ENCODE data around the gene MAGEA2.
"Not testable (repeated sequence)": the region's sequence is repeated elsewhere in the genome, so short reads cannot be mapped to it uniquely, and the experiment has no call there.

Gene MAGEA2

GRCh38 chrX:152753686-152754650 is at the start of gene MAGEA2:
TSS of gene MAGEA2 (minus strand) at chrX:152753842. CDS start at chrX:152751363, 2,479 bp downstream.
- not testable (repeated sequence) for DNase-seq (ENCODE audit: low read depth in 4 of 4, low spot score in 1 of 4)

- no peak for DNase-seq (ENCODE audit: low read depth in 4 of 4, low spot score in 1 of 4)
These were observed 45.3 kb upstream of the MAGEA2 start for GRCh38 chrX:152798945-152799344.

GRCh38 chrX:152787062-152787461 is 33.4 kb upstream of the MAGEA2 start:
- DNase-seq (ENCODE audit: low read depth in 4 of 4, low spot score in 1 of 4) = not testable (repeated sequence)

GRCh38 chrX:152769549-152770289 is 16.1 kb upstream of the MAGEA2 start, which contains the start of gene MAGEA6:
TSS of gene MAGEA6 (minus strand) at chrX:152769689. CDS start at chrX:152767650, 2,039 bp downstream.
- not testable (repeated sequence) for DNase-seq (ENCODE audit: low read depth in 4 of 4, low spot score in 1 of 4)

GRCh38 chrX:152766562-152766961 is 12.9 kb upstream of the MAGEA2 start:
- not testable (repeated sequence) for DNase-seq (ENCODE audit: low read depth in 4 of 4, low spot score in 1 of 4)

- not testable (repeated sequence) for DNase-seq (ENCODE audit: low read depth in 4 of 4, low spot score in 1 of 4)
These were observed 7.9 kb upstream of the MAGEA2 start for GRCh38 chrX:152761582-152761981.

- DNase-seq (ENCODE audit: low read depth in 4 of 4, low spot score in 1 of 4) = not testable (repeated sequence)
These were observed 5.9 kb upstream of the MAGEA2 start for GRCh38 chrX:152759544-152759943.

- not testable (repeated sequence) for DNase-seq (ENCODE audit: low read depth in 4 of 4, low spot score in 1 of 4)
These were observed 5.3 kb upstream of the MAGEA2 start, which contains the start of gene CSAG3 for GRCh38 chrX:152758918-152759317. TSS of gene CSAG3 (plus strand) at chrX:152759218.

GRCh38 chrX:152754871-152755270 is 1.2 kb upstream of the MAGEA2 start:
- not testable (repeated sequence) for DNase-seq (ENCODE audit: low read depth in 4 of 4, low spot score in 1 of 4)

GRCh38 chrX:152738560-152738959 is 15.1 kb downstream of the MAGEA2 start:
- no peak for DNase-seq (ENCODE audit: low read depth in 4 of 4, low spot score in 1 of 4)

- DNase-seq (ENCODE audit: low read depth in 4 of 4, low spot score in 1 of 4) = not testable (repeated sequence)
These were observed 17.1 kb downstream of the MAGEA2 start for GRCh38 chrX:152736528-152736927.

- no peak for DNase-seq (ENCODE audit: low read depth in 4 of 4, low spot score in 1 of 4)
These were observed 17.7 kb downstream of the MAGEA2 start for GRCh38 chrX:152735860-152736511.

GRCh38 chrX:152735101-152735500 is 18.5 kb downstream of the MAGEA2 start:
- no peak for DNase-seq (ENCODE audit: low read depth in 4 of 4, low spot score in 1 of 4)

- DNase-seq (ENCODE audit: low read depth in 4 of 4, low spot score in 1 of 4) = not testable (repeated sequence)
These were observed 19.3 kb downstream of the MAGEA2 start for GRCh38 chrX:152734143-152734858.

- no peak for DNase-seq (ENCODE audit: low read depth in 4 of 4, low spot score in 1 of 4)
These were observed 20.2 kb downstream of the MAGEA2 start, which contains the start of the genes CSAG1 and MAGEA12 for GRCh38 chrX:152733261-152733975. TSS of gene CSAG1 (minus strand) at chrX:152733721. CDS start at chrX:152732460, 1,261 bp downstream. TSS of gene MAGEA12 (plus strand) at chrX:152733757. CDS start at chrX:152736162, 2,405 bp downstream.

GRCh38 chrX:152725409-152725808 is 28.2 kb downstream of the MAGEA2 start:
- no peak for DNase-seq (ENCODE audit: low read depth in 4 of 4, low spot score in 1 of 4)

- not testable (repeated sequence) for DNase-seq (ENCODE audit: low read depth in 4 of 4, low spot score in 1 of 4)
These were observed 39.5 kb downstream of the MAGEA2 start, which contains the start of gene MAGEA2B for GRCh38 chrX:152713815-152714787. TSS of gene MAGEA2B (plus strand) at chrX:152714628. CDS start at chrX:152717107, 2,479 bp downstream.

- DNase-seq (ENCODE audit: low read depth in 4 of 4, low spot score in 1 of 4) = not testable (repeated sequence)
These were observed 40.4 kb downstream of the MAGEA2 start for GRCh38 chrX:152713195-152713594.
